DMS53 (cell line): Measurements from ENCODE around the gene TBXAS1.

Experiments
- DNase-seq: peaks from one replicate; lab custom pipeline; 2025; lab: John Stamatoyannopoulos, UW

Gene TBXAS1

GRCh38 chr7:140004672-140005071, 175.6 kb downstream of the TBXAS1 start:
- no peak for DNase-seq

- no peak for DNase-seq
These were observed 176.3 kb downstream of the TBXAS1 start for GRCh38 chr7:140005341-140005740.

- peak; percentile 72 for DNase-seq
These were observed 176.9 kb downstream of the TBXAS1 start for GRCh38 chr7:140005754-140006503.

GRCh38 chr7:140006600-140006999, 177.5 kb downstream of the TBXAS1 start:
- DNase-seq, result no peak

- no peak for DNase-seq
These were observed 178.1 kb downstream of the TBXAS1 start for GRCh38 chr7:140007051-140007690.

- DNase-seq, result peak; percentile 50
These were observed 179.9 kb downstream of the TBXAS1 start for GRCh38 chr7:140008755-140009610.

- DNase-seq, result peak; percentile 38
These were observed 180.7 kb downstream of the TBXAS1 start for GRCh38 chr7:140009735-140010134.

GRCh38 chr7:140010194-140010895, 181.3 kb downstream of the TBXAS1 start:
- peak; percentile 17 for DNase-seq

- DNase-seq, result no peak
These were observed 184.6 kb downstream of the TBXAS1 start for GRCh38 chr7:140013676-140014075.

GRCh38 chr7:140014123-140014522, 185.1 kb downstream of the TBXAS1 start:
- DNase-seq, result no peak

GRCh38 chr7:140015471-140015970, 186.5 kb downstream of the TBXAS1 start:
- no peak for DNase-seq

- DNase-seq, result no peak
These were observed 187.5 kb downstream of the TBXAS1 start for GRCh38 chr7:140016540-140016939.

- DNase-seq, result no peak
These were observed 188.0 kb downstream of the TBXAS1 start for GRCh38 chr7:140017034-140017433.

GRCh38 chr7:140017543-140017942, 188.5 kb downstream of the TBXAS1 start:
- DNase-seq, result no peak

GRCh38 chr7:140018125-140019043, 189.3 kb downstream of the TBXAS1 start:
- no peak for DNase-seq

GRCh38 chr7:140019172-140019571, 190.1 kb downstream of the TBXAS1 start:
- DNase-seq, result no peak

GRCh38 chr7:140019606-140020005, 190.5 kb downstream of the TBXAS1 start:
- no peak for DNase-seq

GRCh38 chr7:140021603-140022002, 192.5 kb downstream of the TBXAS1 start:
- no peak for DNase-seq

GRCh38 chr7:140022582-140023211, 193.6 kb downstream of the TBXAS1 start:
- DNase-seq, result no peak

GRCh38 chr7:140023728-140024127, 194.7 kb downstream of the TBXAS1 start:
- no peak for DNase-seq
